HG03045 (cell line): ENCODE measurements around the gene NINL.
"Not testable (repeated sequence)": the region's sequence is repeated elsewhere in the genome, so short reads cannot be mapped to it uniquely, and the experiment has no call there.

Experiments used
- ATAC-seq: cut with Tn5 transposase; IDR thresholded peaks from one replicate; pipeline ENCODE4 v1.9.1; 2021; ENCODE audit warnings: mild to moderate bottlenecking, moderate library complexity; ENCODE audit not compliant: unreplicated experiment

Gene NINL

DNA sequence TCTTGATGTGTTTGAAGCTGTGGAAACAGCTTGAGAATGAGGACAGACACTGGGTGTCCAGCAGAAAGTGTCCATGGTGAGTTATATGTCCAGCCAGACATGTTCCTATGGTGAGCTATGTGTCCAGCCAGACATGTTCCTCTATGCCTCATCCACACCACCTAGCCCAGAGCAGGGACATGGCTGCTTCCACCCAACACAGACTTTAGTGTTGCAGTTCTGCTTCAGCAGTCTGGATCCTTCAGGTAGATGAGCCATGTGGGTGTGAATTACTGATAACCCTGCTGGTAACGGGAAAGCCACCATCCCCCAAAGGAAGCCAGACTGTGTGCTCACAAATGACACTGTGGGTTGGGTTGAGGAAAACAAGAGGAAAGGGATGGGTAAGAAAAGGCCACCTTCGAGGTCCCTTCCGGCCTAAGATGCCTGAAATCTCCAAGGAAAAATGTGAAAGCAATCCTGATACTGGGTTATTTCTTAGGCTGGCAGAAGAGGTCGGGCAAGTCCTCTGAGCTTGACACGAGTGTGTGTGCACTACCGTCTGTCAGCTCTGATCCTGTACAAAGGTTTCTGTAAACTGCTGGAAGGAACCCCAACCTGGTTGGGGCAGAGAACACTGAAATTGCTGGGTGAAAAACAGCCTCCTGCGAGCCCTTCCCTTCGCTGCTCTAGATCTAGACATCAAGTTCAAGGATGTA, 77.8 kb downstream of the NINL start:
- no peak for ATAC-seq

DNA sequence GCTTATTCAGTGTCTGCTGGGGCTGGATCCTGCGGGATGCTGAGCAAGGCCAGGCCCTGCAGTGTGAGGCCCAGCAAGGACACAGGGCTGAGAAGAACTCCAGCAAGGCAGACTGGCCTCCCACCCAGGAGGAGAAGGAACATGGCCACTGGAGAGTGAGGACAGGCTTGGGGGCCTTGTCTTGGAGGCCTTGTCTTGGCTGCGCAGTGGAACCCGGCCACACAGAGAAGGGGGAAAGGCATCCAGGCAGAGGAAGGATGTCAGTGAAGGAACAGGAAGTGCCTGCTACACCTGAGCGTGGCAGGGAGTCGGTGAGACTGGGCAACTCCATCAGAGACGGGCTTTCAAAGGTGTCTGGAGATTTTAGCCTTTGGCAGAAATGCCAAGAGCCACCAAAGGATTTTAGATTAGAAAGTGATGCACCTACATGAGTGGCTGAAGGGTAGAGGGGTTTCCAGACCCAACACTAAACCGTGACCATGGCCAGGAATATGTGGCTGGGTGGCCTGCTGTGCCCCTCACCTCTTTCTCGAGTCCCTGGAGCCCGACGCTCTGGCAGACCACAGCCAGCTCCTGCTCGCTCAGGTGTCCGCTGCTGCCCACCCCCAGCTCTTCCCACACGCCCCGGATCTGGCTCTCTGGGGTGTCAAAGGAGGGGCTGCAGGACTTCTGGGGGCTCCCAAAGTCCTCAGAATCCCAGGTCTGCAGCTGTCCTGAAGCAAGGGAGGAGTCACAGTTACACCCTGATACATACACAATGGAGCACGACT, 80.8 kb downstream of the NINL start:
- ATAC-seq = no peak

DNA sequence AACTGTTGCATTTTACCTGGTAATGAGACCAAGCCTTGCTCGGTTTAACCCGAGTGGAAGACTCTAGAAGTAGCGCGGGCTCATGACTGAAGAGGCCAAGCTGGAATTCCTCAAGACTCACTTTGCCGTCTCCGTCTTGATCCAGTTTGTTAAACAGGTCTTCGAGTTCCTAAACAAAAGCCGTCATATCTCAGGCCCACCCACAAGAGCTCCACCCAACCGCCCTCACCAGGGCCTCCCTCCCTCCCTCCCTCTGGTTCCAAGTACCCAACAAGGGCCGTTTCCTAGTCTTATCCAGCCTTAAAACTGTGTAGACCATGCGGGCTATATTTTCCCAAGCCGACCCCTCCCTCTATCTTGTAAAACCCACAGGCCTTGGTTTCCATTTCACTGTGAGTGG, 81.4 kb downstream of the NINL start:
- no peak for ATAC-seq

- ATAC-seq = not testable (repeated sequence)
Observed at GRCh38 chr20:25503051-25503639, 82.2 kb downstream of the NINL start.

DNA sequence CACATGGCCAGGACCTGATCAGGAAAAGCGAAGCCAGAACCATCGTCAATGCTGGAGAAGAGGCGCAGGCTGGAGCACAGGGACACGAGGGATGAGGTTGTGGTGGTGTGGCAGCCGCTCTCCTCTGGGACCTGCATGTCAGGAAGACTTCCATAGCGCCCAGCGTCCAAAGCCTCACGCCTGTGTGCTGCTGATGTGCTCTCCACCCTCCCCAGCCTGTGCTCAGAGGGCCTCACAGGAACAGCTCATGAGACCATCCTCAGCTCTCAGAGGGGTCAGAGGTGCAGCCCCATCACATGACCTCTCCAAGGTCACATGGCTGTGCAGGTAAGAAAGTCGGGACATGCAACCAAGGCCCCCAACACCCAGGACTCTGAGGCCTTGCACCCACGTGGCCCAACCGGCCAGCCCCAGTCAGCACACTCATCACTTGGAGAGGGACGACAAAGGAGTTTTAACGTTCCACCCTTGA, 84.4 kb downstream of the NINL start:
- ATAC-seq = no peak

- ATAC-seq = no peak
Observed at GRCh38 chr20:25499855-25500434, 85.4 kb downstream of the NINL start.

DNA sequence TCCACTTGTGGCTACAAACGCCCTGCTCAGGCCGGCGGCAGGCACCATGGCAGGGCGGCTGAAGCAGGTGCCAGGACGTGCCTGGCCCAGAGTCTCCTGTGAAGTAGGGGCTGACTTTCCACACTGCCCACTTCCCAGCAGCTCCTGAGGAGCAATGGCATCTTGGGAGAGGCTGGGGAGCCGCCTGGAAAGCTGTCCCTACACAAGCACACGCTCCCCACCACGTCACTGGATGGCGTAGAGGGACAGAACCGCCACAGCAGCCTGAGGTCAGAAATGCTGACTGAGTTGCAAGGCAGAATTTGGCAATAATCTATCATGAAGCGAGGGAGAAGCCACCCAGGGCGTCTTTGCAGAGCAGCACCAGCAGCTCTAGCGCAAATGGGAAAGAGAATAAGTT, 86.3 kb downstream of the NINL start:
- no peak for ATAC-seq

DNA sequence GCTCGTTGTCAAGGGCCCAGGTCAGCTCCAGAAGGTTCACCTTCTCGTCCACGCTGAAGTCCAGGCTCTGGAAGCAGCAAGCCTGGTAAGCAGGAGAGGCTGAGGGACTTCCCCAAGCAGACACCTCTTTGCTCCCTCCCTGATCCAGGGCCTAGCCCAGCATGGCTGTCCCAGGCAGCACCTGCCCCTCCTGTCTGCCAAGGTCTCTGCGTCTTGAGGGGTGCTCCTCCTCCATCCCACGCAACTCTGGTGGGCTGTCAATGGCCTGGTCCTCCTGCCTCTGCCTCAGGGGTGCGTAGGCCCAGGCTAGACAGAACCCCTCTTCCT, 87.1 kb downstream of the NINL start:
- no peak for ATAC-seq

GRCh38 chr20:25497586-25498279, 87.6 kb downstream of the NINL start:
- ATAC-seq = no peak

GRCh38 chr20:25496968-25497401, 88.3 kb downstream of the NINL start:
- ATAC-seq = no peak

DNA sequence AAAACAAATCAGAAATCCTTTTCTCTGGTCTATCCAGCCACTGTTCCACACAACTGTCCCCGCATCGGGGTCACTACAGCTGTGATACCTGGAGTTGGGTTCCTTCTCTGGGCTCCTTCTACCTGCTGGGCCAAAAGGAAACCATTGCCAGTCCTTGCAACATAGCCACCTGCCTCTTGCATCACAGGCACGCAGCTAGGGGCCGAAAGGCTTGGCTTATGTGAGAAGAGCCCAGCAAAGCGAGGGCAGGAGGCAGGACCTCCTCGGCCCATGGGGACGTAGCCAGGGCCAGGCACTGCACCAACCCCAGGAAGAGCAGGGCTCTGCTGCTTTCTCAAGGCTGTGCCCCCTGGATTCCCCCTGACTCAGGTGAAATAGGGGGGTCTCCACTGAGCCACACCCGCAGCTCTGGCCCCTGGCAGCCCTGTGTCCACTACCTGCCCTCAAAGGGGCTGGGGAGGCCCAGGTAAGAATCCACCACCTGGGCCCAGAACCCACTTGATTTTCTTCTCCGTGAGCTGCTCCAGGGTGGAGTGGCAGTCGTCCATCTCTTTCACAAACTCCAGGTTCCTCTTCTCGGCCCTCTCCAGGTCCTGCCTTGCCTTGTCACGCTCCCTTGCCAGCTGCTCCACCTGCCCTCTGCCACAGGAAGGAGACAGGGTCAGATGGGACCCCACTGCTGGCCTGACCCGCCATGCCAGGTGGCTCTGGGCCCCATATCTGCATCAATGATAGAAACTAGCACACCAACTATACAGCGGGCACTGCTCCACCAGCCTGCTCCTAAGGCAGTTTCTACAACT, 89.0 kb downstream of the NINL start:
- ATAC-seq = no peak

DNA sequence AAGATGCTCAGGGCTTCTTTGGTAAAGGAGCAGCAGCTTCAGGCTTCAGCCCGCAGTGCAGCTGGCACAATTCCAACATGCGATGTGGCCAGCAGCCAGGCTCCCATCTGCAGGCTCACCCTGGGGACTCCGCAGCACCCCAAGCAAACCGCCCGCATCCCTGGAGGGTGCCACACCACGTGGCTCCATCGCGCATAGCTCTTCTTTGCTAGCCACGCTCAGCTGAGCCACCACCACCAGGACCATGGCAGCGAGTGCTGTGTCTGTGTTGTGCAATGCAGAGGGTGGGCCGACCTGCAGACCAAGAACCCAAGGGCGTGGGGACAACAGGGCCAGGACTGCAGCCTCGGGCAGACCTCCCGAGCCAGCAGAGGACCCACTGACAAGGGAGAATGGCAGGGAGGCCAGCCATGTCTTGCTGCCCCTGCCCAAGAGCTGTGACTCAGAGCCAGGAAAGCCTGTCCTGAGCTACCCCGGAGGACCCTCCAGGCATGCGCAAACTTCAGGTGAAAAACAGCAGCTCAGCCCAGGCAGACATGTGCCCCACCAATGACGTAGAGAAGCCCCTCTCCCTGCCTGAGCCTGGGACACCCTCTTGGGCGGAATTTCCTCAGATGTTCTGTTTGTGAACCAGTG, 90.0 kb downstream of the NINL start:
- ATAC-seq = no peak

- no peak for ATAC-seq
Observed at GRCh38 chr20:25494506-25495188, 90.7 kb downstream of the NINL start.

DNA sequence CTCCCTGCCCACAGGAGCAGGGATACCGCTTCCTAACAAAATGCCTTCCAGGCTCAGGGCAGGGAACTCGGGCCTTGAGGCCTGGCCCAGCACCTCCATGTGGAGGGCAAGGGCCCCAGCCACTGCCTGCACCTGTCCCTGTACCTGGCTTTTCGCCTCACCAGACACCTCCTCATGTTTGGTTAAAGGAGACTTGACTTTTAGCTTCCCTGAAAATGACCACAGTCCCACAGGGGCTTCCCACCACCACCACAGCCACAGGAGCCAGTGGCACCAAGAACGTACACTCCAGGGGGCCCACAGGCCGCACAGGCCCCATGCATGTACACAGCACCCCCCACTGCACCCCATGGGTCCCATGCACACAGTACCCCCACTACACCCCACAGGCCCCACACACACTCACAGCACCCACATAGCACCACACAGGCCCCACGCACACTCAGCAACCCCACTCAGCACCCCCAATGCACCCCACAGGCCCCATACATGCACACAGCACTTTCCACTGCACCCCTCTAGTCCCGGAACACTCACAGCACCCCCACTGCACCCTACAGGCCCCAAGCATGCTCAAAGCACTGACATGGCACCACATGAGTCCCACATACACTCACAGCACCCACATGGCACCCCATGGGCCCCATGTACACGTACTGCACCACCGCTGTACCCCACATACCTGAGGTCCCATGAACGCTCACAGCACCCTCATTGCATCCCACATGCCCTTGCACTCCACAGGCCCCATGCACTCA, 91.4 kb downstream of the NINL start:
- no peak for ATAC-seq

- ATAC-seq = no peak
Observed at GRCh38 chr20:25493137-25493536, 92.2 kb downstream of the NINL start.

DNA sequence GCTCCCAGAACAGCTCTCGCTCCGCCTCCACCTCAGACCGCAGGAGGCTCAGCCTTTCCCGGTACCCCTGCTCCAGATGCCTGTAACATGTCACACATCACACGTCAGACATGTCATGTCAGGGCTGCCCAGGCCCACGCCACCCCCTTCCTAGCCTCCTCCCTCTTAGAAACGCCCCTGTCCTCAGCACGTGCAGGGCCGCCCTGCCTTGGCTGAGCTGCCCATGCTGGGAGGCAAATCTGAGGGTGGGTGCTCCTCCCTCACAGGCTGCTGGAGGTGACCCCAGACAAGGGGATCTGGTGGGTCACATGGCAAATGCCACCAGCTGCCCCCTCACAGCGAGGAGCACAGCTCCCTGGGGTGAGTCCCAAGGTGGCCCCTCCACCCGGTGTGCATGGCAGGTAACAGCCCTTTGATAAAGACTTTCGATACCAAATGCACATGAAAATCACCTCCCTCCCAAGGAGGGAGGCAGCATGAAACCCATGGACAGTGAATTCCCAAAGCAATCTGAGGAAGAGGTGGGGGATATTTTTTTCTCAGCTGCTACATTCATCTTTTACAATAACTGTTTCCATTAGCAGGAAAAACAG, 93.8 kb downstream of the NINL start:
- no peak for ATAC-seq

GRCh38 chr20:25490656-25491445, 94.5 kb downstream of the NINL start:
- no peak for ATAC-seq
